Measurements from ENCODE around the gene PSPH. TPM values are rescaled to one million over a fixed set of nuclear protein-coding genes. Genes with fewer than 3 reads are reported as not detected.

Gene PSPH
- total and polyA plus RNA-seq, 10 of the 15 experiments (the other 5 are each of a cell fraction or from before 2014, with no cell fraction given), result 5.2 to 36.4 (median 23.9) TPM

DNA sequence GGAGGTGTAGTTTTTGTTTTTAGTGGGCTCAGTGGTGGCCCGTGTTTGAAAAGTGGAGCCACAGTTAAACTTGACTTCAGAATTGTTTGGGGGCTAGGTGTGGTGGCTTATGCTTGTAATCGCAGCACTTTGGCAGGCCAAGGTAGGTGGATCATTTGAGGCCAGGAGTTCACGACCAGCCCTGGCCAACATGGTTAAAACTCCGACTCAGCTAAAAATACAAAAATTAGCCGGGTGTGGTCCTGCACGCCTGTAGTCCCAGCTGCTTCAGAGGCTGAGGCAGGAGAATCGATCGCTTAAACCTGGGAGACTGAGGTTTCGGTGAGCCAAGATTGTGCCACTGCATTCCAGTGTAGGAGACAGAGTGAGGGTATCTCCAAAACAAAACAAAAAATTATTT, 2.1 kb upstream of the PSPH start:
- Histone ChIP-seq H3K4me3 (peak overlapping the region; percentile 64), H3K4me2 (ENCODE audit: control insufficient read depth, insufficient read depth) (peak overlapping the region; percentile 72), H3K27me3 (replicated peaks in 1 of 2; ENCODE audit: control insufficient read depth in 2 of 2, insufficient read depth in 2 of 2, low read length in 1 of 2) (no peaks in the 10 kb centered on the region), H3K36me3 (ENCODE audit: control insufficient read depth in 2 of 2, insufficient read depth in 2 of 2, low read length in 1 of 2) (peaks cover 1 to 19% of the 10 kb centered on the region in 2 experiments; a peak in 3 of 4 replicates), H3K9ac (ENCODE audit: control insufficient read depth, insufficient read depth, low read length) (peak overlapping the region; percentile 96), H3K4me1 (ENCODE audit: control insufficient read depth, insufficient read depth, low read length) (peaks cover 14% of the 10 kb centered on the region), H4K20me1 (ENCODE audit: control insufficient read depth, insufficient read depth) (no peaks in the 10 kb centered on the region; the same call in 1 of the 2 replicates), H2AFZ (ENCODE audit: control insufficient read depth, low read depth, low read length) (no peak overlapping the region), H3K9me3 (replicated peaks; ENCODE audit: control insufficient read depth, insufficient read depth, low read length) (no peaks in the 10 kb centered on the region), H3K27ac (ENCODE audit: control insufficient read depth, insufficient read depth) (no peak overlapping the region), H3K79me2 (ENCODE audit: control insufficient read depth, insufficient read depth, low read length) (peaks cover 61% of the 10 kb centered on the region)
- DNase-seq (ENCODE audit: low read depth, low spot score) (no peak), ATAC-seq (no peak), FAIRE-seq (no peak)
- CTCF ChIA-PET, result interaction anchor here (0.6 to 2.1 kb wide), 4 partner anchors 9 to 89 kb away, joined by 3 to 5 read pairs (median 4); partner anchors contain the start of gene SUMF2
- RAD21 ChIA-PET (ENCODE audit: unreplicated experiment), result no interaction called here
- BruUV-seq (replicated peaks), result no TSS peak
- TF ChIP-seq EED (IDR thresholded peaks at IDR 0.05; ENCODE audit: low read depth) (no peak), BACH1 (IDR thresholded peaks at IDR 0.05; ENCODE audit: borderline replicate concordance) (no peak), GABPA (IDR thresholded peaks at IDR 0.05; ENCODE audit: low read depth) (no peak), PAX8 (IDR thresholded peaks at IDR 0.05) (no peak), SMC3 (IDR thresholded peaks at IDR 0.05; ENCODE audit: borderline replicate concordance, low read length) (no peak), HDAC2 (IDR thresholded peaks at IDR 0.05) (no peak), POU2F2 (IDR thresholded peaks at IDR 0.05; ENCODE audit: borderline replicate concordance, low read depth, low read length) (no peak), ZSCAN29 (IDR thresholded peaks at IDR 0.05) (no peak)
- WGBS (ENCODE audit: insufficient coverage, insufficient replicate concordance, low lambda C conversion rate, missing lambda C conversion rate), result 82% methylated on average over 9 of the region's 9 CpGs
- SMC1A ChIA-PET (ENCODE audit: uncharacterized antibody, unreplicated experiment), result interaction anchor here (1.5 kb wide), 1 partner anchor 9 kb away, joined by 5 read pairs; no protein-coding TSS in a partner anchor
- in situ Hi-C loops (cut with MboI) (no loop called here), intact Hi-C loops (cut with micrococcal nuclease; ENCODE audit: unreplicated experiment) (loop anchor here (5.0 kb wide), 2 partner anchors 481 to 516 kb away; partner anchors contain the start of gene VOPP1)
- POLR2A ChIA-PET, result interaction anchor here (0.7 to 2.6 kb wide), 2 partner anchors 8 to 11 kb away, joined by 3 to 18 read pairs; partner anchors contain the start of gene SUMF2

DNA sequence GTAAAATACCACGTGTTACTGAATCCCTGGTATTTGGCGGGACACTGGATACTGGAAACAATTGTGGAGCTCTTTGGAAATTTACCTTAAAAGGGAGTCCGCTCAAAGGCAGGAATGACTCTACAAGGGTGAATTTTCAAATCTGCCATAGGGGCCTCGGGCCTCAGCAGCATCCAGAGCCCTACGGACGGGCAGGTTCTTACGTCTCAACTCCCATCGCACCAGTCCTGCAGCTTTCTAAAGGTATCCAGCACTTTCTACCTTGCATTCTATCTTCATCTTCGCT, 248 bp downstream of the PSPH start:
- POLR2A ChIA-PET, result interaction anchor here (0.6 to 2.4 kb wide), 13 partner anchors 10 to 1292 kb away, joined by 3 to 29 read pairs (median 4); partner anchors contain the start of genes CHCHD2, SEC61G and SUMF2
- DNase-seq (ENCODE audit: low read depth, low spot score) (no peak), FAIRE-seq (no peak), ATAC-seq (no peak)
- peaks cover 14% of the 10 kb centered on the region for H3K4me1 ChIP-seq (ENCODE audit: control insufficient read depth, insufficient read depth, low read length)
- peak overlapping the region; percentile 49 for H2AFZ ChIP-seq (ENCODE audit: control insufficient read depth, low read depth, low read length)
- TF ChIP-seq NKRF (conservative IDR thresholded peaks at IDR 0.05) (peak; percentile 48; the same call in 1 of the 2 replicates), MTA3 (IDR thresholded peaks at IDR 0.05; ENCODE audit: borderline replicate concordance, low read length) (0 out of 2 replicates have a peak, but pooled peaks have one; percentile 16), RB1 (IDR thresholded peaks at IDR 0.05; ENCODE audit: borderline replicate concordance) (no peak)
- TF ChIP-seq, protein P1, sequence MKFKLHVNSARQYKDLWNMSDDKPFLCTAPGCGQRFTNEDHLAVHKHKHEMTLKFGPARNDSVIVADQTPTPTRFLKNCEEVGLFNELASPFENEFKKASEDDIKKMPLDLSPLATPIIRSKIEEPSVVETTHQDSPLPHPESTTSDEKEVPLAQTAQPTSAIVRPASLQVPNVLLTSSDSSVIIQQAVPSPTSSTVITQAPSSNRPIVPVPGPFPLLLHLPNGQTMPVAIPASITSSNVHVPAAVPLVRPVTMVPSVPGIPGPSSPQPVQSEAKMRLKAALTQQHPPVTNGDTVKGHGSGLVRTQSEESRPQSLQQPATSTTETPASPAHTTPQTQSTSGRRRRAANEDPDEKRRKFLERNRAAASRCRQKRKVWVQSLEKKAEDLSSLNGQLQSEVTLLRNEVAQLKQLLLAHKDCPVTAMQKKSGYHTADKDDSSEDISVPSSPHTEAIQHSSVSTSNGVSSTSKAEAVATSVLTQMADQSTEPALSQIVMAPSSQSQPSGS (IDR thresholded peaks at IDR 0.05; ENCODE audit: low read length), result peak; percentile 28; the same call in 1 of the 2 replicates
- peaks cover 55% of the 10 kb centered on the region for H3K79me2 ChIP-seq (ENCODE audit: control insufficient read depth, insufficient read depth, low read length)
- 0% methylated on average over 9 of the region's 9 CpGs for WGBS (ENCODE audit: insufficient coverage, insufficient replicate concordance, low lambda C conversion rate, missing lambda C conversion rate)
- H3K27me3 ChIP-seq (replicated peaks in 1 of 2; ENCODE audit: control insufficient read depth in 2 of 2, insufficient read depth in 2 of 2, low read length in 1 of 2), result no peaks in the 10 kb centered on the region
- CTCF ChIA-PET, result interaction anchor here (0.7 to 2.0 kb wide), 8 partner anchors 10 to 51 kb away, joined by 3 to 7 read pairs (median 5); no protein-coding TSS in a partner anchor
- H3K4me2 ChIP-seq (ENCODE audit: control insufficient read depth, insufficient read depth), result peak overlapping the region; percentile 75
- peak overlapping the region; percentile 92 for H3K9ac ChIP-seq (ENCODE audit: control insufficient read depth, insufficient read depth, low read length)
- intact Hi-C loops (cut with micrococcal nuclease; ENCODE audit: unreplicated experiment), result loop anchor here (1.0 to 5.0 kb wide), 4 partner anchors 13 to 514 kb away; partner anchors contain the start of genes SUMF2 and VOPP1
- TSS peak; percentile 98 for BruUV-seq (replicated peaks)
- H3K4me3 ChIP-seq, result peak overlapping the region; percentile 78
- RAD21 ChIA-PET (ENCODE audit: unreplicated experiment), result interaction anchor here (0.7 to 1.7 kb wide), 7 partner anchors 10 to 409 kb away, joined by 3 to 23 read pairs (median 4); partner anchors contain the start of gene SUMF2
- no peaks in the 10 kb centered on the region; the same call in 1 of the 2 replicates for H4K20me1 ChIP-seq (ENCODE audit: control insufficient read depth, insufficient read depth)
- H3K36me3 ChIP-seq (ENCODE audit: control insufficient read depth in 2 of 2, insufficient read depth in 2 of 2, low read length in 1 of 2), result peaks cover 0 to 11% of the 10 kb centered on the region in 2 experiments; a peak in 2 of 4 replicates
- in situ Hi-C loops (cut with MboI), result no loop called here
- H3K9me3 ChIP-seq (replicated peaks; ENCODE audit: control insufficient read depth, insufficient read depth, low read length), result no peaks in the 10 kb centered on the region
- SMC1A ChIA-PET (ENCODE audit: uncharacterized antibody, unreplicated experiment), result interaction anchor here (0.8 to 2.1 kb wide), 7 partner anchors 12 to 519 kb away, joined by 3 to 13 read pairs (median 4); partner anchors contain the start of gene CHCHD2
- H3K27ac ChIP-seq (ENCODE audit: control insufficient read depth, insufficient read depth), result peak overlapping the region; percentile 83

Measured in GM12878 (cell line).